GM18517 (cell line): Measurements from ENCODE around the gene RALGAPA2.
A peak's percentile ranks its signal among the peaks of the same experiment; 100 is the strongest.

Source experiments
- ATAC-seq: cut with Tn5 transposase; IDR thresholded peaks from one replicate; pipeline ENCODE4 v1.9.1; 2021; ENCODE audit warnings: mild to moderate bottlenecking, moderate library complexity; ENCODE audit not compliant: unreplicated experiment

RALGAPA2 gene

DNA sequence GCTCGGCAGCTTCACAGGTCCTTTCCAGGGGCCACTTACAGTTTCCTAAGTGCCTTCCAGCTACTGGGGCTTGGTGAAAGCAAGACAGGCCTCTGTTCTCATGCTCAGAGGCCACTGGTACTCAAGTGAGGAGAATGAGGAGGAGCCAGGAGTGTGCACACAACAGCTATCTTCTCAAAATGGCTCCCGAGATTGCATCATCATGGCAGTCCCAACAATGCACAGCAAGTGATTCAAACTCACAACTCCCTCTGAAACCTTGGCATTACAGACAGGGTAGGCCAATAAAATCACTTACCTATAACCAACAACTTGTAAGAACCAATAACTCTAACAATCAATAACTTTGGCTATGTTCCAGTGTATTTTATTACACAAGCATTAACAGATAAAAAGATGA is 77.4 kb downstream of the RALGAPA2 start:
- ATAC-seq: no peak

DNA sequence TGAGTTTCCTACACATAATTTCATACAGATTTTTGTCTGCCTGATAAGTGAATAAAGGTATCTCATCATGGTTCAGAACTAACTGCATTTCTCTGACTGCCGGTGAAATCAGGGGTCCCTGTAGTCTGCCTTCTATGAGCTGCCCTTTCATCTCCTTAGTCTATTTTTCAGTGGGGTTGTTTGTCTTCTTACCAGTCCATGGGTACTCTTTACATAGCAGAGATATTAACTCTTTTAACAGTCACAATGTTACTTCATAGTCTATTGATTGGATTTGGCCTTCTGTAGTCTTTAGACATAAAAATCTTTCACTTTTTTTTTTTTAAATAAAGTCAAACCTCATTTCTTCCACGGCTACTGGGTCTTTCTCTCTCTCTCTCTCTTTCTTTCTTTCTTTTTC is 79.8 kb downstream of the RALGAPA2 start:
- ATAC-seq: no peak

DNA sequence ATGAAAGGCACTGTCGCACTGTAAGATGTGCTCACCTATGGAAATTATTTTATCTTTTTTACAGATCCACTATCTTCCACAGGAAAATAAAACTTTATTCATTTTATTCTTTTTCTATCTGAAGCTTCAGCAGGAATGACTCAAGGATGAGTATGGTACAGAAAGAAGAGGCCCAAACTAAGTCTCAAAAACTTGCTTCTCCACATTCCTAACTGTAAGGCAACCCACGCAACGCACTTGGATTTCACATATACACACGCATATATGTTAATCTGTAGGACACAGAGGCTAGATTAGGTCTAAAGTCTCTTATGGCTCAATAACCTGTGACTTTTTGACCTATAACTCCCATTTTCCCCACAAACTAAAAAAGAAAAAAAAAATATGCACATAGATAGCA is 81.9 kb downstream of the RALGAPA2 start:
- ATAC-seq: no peak

DNA sequence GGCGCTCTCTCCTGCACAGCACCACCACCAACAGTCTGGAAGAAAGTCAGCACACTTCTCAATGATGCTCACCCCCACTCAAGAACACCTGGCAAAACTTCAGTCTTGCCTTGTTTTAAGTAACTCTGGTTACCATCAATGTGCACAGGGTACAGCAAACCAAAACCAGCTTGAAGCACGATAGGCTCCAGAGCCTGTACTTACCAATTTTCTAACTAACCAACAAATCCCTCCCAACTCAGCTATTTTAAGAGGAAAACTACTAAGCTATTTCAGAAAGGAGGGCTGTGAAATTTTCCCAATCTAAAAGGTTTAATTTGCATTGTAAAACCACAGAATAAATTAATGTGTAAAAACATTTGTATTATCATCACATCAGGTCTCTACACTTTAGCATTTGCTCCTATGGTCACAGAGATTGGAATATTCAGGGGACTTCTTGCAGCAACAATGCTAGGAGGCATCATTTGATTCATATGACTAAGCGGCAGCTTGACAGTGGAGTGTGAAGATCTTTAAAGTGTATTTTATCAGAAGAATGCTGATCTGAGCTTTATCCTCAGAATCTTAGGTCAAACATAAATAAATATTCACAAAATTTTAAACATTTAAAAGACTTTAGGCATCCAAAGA is 82.8 kb downstream of the RALGAPA2 start:
- ATAC-seq: no peak

DNA sequence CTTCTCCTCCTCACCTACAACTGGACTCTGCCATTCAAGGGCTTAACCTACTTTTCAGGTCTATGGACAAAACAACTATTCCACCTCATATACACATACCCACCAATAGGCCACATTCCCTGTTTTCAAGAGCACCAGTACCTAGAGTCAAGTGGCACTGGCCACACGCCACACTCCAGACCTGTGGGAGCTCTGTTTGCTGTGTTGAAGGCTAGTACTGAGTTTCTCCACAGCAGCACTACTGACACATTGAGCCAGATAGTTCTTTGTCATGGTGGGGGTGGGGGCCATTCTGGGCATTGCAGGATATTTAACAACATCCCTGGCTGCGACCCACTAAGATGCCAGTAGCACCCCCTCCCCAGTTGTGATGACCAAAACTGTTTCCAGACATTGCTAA is 84.1 kb downstream of the RALGAPA2 start:
- ATAC-seq: no peak

DNA sequence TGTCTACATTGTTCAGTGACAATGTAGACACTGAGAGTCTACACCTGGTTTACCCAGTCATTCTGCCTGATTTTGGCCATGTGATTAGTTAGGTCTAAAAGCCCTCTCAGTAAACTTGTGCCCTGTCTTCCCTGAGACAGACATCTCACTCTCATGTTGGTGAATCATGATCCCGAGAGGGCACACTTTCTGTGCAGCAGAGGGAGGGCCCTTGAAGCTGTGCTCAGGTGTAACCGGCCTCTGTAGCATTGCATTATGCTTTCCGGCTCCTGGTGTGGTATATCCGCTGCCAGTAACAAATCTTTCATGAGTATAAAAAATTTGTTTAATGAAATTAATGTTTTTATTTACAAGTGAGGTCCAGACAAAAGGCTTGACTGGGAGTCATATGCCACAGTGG is 85.0 kb downstream of the RALGAPA2 start:
- no peak for ATAC-seq

DNA sequence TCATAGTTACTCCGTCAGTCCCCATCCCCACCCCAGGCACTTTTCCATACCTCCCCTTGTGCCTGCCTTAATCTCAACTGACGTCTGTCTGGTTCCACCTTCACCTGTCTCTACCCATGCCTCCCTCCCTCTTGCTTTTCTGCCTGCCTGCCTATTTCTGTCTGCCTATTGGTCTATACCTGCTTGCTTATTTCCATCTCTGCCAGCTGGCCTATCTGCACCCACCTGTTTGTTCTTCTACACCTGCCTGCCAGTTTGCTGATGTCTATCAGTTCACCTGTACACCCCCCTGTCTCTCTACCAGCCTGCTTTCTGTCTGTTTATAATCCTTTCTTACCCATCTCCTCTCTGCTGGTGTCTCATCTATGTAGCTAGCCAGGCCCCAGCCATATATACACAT is 87.5 kb downstream of the RALGAPA2 start:
- ATAC-seq: no peak

DNA sequence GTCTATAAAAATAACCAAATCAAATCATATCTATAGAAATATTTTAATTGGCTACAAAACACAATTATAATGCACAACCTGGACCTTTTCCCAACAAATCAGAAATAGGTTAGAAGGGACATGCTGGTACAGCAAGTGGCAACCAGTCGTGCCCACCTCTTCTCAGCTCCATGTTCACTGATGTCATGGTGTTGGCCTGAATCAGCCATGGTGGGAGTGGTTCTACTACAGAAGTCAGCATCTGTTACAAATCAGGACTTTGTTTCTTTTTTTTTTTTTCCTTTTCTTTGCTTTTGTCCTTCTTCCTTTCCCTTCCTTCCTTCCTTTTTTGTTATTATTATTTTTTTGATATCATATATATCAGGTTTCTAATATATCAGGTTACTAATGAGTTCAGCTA is 91.2 kb downstream of the RALGAPA2 start:
- ATAC-seq: no peak

DNA sequence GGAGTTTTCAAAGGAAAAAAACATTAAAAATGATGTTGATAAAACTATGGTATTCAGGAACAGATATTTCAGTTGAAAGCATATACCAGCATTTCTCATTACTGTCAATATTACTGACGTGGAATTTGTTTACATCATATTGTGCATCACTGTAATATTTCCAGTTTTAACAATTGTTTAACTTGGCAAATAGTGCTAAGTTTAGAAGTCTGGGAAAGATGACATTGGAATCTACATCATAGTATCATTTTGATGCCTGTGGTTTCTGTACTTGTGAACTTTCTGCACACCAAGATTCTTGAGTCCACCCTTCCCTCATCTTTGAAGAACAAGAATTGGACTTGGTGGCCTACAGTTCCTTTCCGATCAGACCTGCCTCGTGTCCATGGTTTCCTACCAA is 98.1 kb downstream of the RALGAPA2 start:
- ATAC-seq: no peak

DNA sequence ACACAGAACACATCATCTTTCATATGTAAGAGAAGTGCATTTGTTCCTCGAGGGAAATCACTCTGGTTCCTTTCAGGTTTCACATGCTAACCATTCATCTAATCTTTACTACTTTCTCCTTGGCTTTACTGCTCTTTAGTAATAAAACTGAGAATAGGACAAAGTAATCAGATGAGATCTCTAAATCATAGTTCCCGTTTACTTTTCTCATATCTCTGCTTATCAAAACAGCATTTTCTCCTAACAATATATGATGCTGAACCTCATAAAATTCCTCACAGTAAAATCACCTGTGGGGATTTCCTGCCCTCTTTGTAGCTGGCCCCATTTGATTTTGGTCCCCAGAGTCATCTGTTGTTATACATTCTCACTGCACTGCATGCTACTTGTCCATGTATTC is 100.2 kb downstream of the RALGAPA2 start:
- no peak for ATAC-seq

DNA sequence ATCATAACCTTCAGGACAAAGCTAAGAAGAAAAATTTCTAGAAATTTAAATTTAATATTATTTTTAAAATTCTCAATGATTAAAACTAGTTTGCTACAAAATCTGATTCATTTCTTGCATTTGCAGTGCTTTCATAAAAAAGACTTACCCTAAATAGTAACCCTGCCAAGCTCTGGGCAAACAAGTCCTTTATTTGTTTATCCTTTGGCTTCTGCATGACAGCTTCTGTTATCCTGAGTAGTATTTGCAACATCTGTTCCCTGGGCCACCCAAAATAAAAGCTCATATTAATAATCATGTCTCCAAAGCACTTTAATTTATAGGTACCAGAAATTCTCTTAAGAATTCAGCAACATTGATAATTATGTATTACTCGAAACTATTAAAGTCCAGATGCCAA is 101.3 kb downstream of the RALGAPA2 start:
- ATAC-seq: no peak

DNA sequence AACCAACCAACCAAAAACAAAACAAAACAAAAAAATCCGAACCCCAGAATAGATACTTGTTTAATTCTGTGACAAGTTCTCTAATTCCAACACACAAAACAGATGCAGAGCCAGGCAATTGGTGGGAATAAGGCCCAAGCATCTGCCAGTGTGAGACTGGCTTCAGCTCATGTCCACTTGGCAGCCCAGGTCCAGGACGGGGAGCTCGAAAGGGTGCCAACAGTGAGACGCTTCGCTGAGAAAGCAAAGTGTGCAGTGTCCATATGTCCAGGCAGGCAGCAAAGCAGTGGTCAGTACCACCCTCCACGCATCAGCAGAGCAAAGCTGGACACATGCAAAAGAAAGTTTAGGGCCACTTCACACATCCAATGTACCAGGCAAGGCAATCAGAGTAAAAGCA is 102.9 kb downstream of the RALGAPA2 start:
- no peak for ATAC-seq

DNA sequence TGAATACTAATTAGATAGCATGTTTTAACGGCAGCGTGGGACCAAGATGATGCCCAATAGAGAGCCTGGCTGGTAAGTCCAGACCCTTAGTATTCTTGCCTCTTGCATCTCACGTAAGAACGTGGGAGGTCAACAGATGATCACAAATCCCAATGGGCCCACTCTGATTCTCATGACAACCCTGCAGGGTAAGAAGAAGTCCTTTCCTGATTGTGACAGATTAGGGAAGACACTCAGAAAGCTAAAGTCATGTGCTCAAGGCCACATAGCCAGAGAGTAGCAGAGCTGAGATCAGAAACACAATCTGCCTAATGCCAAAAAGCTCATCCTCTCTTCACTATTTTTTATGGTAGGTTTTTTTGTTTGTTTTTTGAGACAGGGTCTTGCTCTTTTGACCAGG is 103.8 kb downstream of the RALGAPA2 start:
- no peak for ATAC-seq

DNA sequence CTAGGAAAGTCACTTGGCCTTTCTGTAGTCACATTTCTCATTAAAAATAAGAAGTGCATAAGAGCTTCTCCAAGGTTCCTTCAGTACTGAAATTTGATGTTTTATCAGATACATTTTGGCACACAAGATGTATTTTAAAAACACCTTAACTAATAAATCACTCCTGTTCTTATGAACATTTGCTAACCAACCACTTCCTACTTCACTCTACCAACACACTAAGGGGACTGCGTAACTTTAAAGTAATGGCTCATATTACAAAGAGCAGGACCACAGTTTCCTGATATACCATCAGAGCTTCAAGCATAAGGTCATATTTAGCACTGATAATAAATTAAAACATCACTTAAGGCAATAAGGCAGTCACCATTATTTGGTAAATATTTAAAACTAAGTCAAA is 104.4 kb downstream of the RALGAPA2 start:
- ATAC-seq: no peak

DNA sequence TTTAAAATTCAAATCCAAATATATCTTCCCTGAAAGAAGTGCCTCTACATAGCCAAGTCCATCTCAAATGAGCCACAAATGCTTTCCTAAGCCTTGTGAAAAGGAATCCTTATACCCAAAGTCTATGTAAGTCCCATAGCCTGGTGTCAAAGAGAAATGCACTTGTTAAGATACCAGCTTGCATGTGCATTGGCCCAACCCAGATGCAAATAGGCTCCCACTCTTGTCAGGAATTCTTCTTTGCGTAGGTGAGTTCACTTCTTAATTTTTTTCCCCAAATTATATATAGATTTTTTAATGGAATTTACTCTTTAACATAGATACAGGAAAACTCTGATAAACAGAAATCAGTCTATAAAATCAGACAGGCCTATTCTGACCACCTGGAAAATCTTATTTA is 105.6 kb downstream of the RALGAPA2 start:
- no peak for ATAC-seq

DNA sequence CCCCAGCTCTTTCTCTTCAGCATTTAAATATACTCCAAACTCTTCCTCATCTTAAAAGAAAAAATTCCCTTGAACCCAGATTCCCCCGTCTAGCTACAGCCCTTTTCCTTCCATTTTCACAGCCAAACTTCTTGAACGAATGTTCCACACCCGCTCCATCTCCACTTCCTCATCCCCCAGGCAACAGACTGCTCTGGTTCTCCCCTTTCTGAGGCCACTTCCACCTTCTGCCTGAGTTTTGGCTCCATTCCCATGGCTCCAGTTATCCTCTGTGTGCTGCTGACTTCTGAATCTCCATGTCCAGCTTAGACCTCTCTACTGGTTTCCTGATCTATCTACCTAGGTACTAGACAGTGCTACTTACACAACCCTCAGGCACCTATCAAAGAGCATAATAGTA is 106.4 kb downstream of the RALGAPA2 start:
- no peak for ATAC-seq

DNA sequence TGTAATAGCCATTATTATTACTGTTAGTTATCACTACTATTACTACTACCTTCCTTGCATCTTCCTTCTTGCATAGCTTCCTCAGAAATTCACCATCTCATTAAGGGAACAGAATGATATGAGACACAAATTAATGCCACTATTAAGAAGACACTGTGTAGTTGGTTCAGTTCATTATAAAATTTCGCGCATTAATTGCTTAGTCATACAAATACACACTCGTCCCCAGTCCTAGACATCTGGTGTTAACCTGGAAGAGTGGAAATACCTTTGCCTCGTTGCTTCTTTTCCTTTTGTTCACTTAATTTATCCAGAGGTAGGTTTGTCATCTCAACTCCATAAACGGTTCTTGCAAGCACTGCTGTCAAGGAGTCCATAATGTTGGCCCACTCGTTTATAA is 107.5 kb downstream of the RALGAPA2 start:
- no peak for ATAC-seq

DNA sequence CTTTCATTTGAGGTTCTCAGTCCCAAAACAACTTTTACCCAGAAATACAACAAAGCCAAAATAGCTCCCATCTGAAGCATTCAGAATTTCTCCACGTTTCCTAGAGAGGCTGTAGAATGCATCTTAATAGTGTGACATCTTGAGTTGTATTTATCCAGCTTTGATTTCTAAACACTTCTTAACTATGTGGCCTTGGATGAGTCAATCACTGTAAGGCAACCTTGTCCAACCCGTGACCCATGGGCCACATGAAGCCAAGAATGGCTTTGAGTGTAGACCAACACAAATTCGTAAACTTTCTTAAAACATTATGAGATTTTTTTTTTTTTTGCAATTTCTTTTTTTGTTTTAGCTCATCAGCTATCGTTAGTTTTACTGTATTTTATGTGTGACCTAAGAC is 108.1 kb downstream of the RALGAPA2 start:
- ATAC-seq: no peak

DNA sequence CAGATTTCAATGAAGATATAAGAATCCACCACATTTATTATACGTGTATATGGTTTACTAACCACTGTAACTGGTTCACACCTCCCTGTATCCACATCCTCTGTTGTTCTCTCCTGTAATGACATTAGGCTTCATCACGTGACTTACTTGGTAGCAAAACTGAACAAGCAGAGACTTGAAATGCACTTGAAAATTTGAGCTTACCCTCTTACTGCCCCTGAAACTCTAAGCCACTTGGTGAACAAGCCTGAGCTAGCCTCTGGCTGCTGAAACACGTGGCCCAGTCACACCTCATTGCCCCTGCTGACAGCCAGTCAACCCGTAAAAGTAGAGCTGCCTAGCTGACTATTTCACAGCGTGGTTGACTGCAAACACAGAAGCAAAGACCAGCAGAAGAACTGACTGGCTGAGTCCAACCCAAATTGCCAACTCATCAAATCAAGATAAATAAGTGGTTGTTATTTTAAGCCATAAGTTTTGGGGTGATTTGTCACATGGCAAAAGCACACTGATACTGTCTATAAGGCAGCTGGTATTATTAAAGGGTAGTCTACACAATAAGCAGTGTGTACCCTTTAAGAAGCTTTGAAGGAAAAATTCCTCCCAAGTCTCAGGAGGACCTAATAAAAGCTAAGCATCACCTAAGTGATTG is 109.0 kb downstream of the RALGAPA2 start:
- ATAC-seq: peak; percentile 98

DNA sequence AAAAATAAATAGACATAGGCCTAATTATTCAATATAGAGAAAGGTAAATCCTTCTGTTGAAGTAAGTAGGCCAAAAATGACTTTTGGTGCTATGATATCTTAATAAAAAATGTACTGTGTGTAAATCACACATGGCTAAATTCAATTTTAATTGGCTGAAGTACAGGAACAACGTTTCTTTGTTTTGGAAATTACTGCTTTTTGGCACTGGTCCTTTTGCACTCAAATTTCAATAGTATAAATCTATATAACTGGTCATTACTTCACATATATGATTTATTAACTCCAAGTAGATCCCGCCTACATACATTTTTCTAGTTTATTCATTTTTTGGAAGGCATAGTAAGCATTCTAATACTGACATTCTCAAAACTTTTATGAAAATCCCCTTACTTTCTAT is 114.5 kb downstream of the RALGAPA2 start:
- ATAC-seq: no peak

DNA sequence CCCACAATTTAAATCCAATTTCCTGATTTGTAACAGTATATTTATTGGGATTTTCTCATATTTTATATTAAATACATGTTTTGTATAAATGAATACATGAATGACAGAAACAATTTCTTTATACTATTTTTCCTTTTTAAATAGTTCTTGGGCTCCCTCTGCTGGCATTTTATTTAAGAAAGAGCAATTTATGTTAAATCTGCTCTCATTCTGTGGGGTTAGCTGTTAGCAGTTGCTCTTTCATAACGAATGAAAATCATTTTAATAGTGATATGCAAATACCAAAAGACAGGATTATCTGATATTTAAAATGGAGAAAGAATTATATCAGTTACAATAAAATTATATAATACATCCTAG is 118.3 kb downstream of the RALGAPA2 start:
- ATAC-seq: no peak

DNA sequence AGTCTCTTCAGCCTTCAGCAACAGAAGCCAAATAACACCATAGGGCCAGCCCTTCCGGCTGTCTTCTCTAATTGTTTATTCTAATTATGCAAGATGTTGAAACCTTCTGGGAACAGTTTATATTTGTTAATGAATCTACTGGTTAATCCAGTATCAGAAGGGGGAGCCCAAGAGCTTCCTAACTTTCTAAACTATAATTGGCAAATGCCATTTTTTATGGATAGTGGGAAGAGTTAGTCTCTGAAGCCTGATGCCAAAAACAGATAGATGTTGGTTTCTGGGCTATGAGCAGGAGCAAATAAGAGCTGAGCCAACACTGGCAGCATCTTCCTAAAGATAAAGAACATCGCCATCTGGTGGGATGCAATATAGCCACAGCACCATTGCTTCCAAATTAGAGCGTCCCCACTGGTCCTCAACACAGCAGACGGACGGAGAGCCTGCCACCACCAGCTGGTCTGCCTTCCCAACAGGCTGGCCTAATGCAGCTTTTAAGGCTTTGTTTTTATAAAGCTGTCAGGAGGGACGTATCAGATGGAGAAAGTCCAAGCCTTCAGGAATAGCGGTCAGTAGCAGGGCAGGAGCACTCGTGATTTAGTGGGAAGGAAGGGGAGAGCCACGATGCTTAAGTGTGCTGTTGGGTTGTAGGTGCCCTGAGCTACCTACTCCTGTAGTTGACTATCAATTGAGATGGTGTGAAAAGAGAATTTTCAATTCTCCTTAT is 118.8 kb downstream of the RALGAPA2 start:
- no peak for ATAC-seq

DNA sequence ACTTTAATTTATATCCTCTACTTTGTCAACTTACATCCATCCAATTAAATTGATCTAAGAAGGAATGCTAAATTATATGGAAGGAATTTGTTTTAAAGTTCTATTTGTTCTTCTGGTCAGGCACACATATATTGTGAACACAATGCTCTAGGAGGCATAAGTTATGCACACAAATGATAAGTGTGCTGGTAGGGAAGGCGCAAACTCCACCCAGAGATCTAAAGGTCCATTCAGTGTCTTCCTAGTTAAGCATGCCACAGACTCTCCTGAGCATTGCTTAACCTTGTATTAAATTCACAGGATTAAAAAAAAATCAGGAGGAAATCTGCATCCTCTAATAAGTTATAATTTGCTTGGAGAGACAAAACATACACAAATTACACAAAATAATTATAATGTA is 127.3 kb downstream of the RALGAPA2 start:
- no peak for ATAC-seq
